WTC11 (cell line): ENCODE measurements around the gene HEXD. TPM values are rescaled to one million over a fixed set of nuclear protein-coding genes. Genes with fewer than 3 reads are reported as not detected.

ENCODE experiments used
- CREB1 ChIP-seq: sonication (generic); formaldehyde crosslinking; IDR thresholded peaks from 2 replicates; pipeline ENCODE4 v1.8.0; 2023; ENCODE audit warnings: mild to moderate bottlenecking, missing genetic modification reagents
- CREM ChIP-seq: sonication (generic); formaldehyde crosslinking; IDR thresholded peaks from 2 replicates; pipeline ENCODE4 v1.8.1; 2022; ENCODE audit warnings: mild to moderate bottlenecking, missing genetic modification reagents, moderate library complexity
- ELF4 ChIP-seq: sonication (generic); formaldehyde crosslinking; IDR thresholded peaks from 2 replicates; pipeline ENCODE4 v1.8.1; 2022; ENCODE audit warnings: low read depth, mild to moderate bottlenecking, moderate library complexity, missing genetic modification reagents
- ESRRA ChIP-seq: sonication (generic); formaldehyde crosslinking; IDR thresholded peaks from 2 replicates; pipeline ENCODE4 v1.8.1; 2022; ENCODE audit warnings: mild to moderate bottlenecking, missing genetic modification reagents, borderline replicate concordance
- ETV6 ChIP-seq: sonication (generic); formaldehyde crosslinking; IDR thresholded peaks from 2 replicates; pipeline ENCODE4 v1.8.1; 2022; ENCODE audit warnings: mild to moderate bottlenecking, missing genetic modification reagents
- FOXP1 ChIP-seq: sonication (generic); formaldehyde crosslinking; IDR thresholded peaks from 2 replicates; pipeline ENCODE4 v1.8.0; 2022; ENCODE audit warnings: missing genetic modification reagents, mild to moderate bottlenecking, moderate library complexity, borderline replicate concordance
- GABPB1 ChIP-seq: sonication (generic); formaldehyde crosslinking; IDR thresholded peaks from 2 replicates; pipeline ENCODE4 v1.8.1; 2023; ENCODE audit warnings: mild to moderate bottlenecking, missing genetic modification reagents
- MYBL2 ChIP-seq: sonication (generic); formaldehyde crosslinking; IDR thresholded peaks from 2 replicates; pipeline ENCODE4 v1.8.1; 2023; ENCODE audit warnings: mild to moderate bottlenecking, moderate library complexity, missing genetic modification reagents
- PRRX2 ChIP-seq: fragments of 250-450 bp; sonication (Bioruptor Pico); IDR thresholded peaks from 2 replicates; pipeline ENCODE4 v1.8.0; 2021; ENCODE audit warnings: mild to moderate bottlenecking
- TEAD4 ChIP-seq: sonication (generic); formaldehyde crosslinking; IDR thresholded peaks from 2 replicates; pipeline ENCODE4 v1.8.0; 2022; ENCODE audit warnings: mild to moderate bottlenecking, missing genetic modification reagents
- ZNF121 ChIP-seq: sonication (generic); formaldehyde crosslinking; IDR thresholded peaks from 2 replicates; pipeline ENCODE4 v1.8.0; 2023; ENCODE audit warnings: missing genetic modification reagents
- total RNA-seq: library from RNA; stranded (reverse); gene quantifications from 3 replicates; pipeline ENCODE4 v1.2.3, GENCODE V29; 2021
- TF ChIP-seq, protein P1 (sequence below): sonication (generic); formaldehyde crosslinking; IDR thresholded peaks from 2 replicates; pipeline ENCODE4 v1.8.1; 2023; ENCODE audit warnings: mild to moderate bottlenecking, moderate library complexity, missing genetic modification reagents
- TF ChIP-seq, protein P2 (sequence below): sonication (generic); formaldehyde crosslinking; IDR thresholded peaks from 2 replicates; pipeline ENCODE4 v1.8.1; 2022; ENCODE audit warnings: missing genetic modification reagents, borderline replicate concordance
- TF ChIP-seq, protein P3 (sequence below): sonication (generic); formaldehyde crosslinking; IDR thresholded peaks from 2 replicates; pipeline ENCODE4 v1.8.1; 2022; ENCODE audit warnings: mild to moderate bottlenecking, missing genetic modification reagents, moderate library complexity, borderline replicate concordance
- TF ChIP-seq, protein P4 (sequence below): sonication (generic); formaldehyde crosslinking; IDR thresholded peaks from 2 replicates; pipeline ENCODE4 v1.8.1; 2022; ENCODE audit warnings: mild to moderate bottlenecking, moderate library complexity, missing genetic modification reagents
- TF ChIP-seq, protein P5 (sequence below): sonication (generic); formaldehyde crosslinking; IDR thresholded peaks from 2 replicates; pipeline ENCODE4 v1.8.0; 2022; ENCODE audit warnings: mild to moderate bottlenecking, missing genetic modification reagents
- TF ChIP-seq, protein P6 (sequence below): sonication (generic); formaldehyde crosslinking; IDR thresholded peaks from 2 replicates; pipeline ENCODE4 v1.8.0; 2023; ENCODE audit warnings: mild to moderate bottlenecking, missing genetic modification reagents
- TF ChIP-seq, protein P7 (sequence below): fragments of 250-450 bp; sonication (Bioruptor Pico); IDR thresholded peaks from 2 replicates; pipeline ENCODE4 v1.9.0; 2021; ENCODE audit warnings: mild to moderate bottlenecking
- TF ChIP-seq, protein P8 (sequence below): sonication (generic); formaldehyde crosslinking; IDR thresholded peaks from 2 replicates; pipeline ENCODE4 v1.8.0; 2023; ENCODE audit warnings: missing genetic modification reagents, mild to moderate bottlenecking, borderline replicate concordance
- TF ChIP-seq, protein P9 (sequence below): sonication (generic); formaldehyde crosslinking; IDR thresholded peaks from 2 replicates; pipeline ENCODE4 v1.8.1; 2022; ENCODE audit warnings: low read depth, mild to moderate bottlenecking, moderate library complexity, missing genetic modification reagents, borderline replicate concordance

The HEXD gene
- total RNA-seq, 1 experiment from 2014 or later, result 36.0 TPM

DNA sequence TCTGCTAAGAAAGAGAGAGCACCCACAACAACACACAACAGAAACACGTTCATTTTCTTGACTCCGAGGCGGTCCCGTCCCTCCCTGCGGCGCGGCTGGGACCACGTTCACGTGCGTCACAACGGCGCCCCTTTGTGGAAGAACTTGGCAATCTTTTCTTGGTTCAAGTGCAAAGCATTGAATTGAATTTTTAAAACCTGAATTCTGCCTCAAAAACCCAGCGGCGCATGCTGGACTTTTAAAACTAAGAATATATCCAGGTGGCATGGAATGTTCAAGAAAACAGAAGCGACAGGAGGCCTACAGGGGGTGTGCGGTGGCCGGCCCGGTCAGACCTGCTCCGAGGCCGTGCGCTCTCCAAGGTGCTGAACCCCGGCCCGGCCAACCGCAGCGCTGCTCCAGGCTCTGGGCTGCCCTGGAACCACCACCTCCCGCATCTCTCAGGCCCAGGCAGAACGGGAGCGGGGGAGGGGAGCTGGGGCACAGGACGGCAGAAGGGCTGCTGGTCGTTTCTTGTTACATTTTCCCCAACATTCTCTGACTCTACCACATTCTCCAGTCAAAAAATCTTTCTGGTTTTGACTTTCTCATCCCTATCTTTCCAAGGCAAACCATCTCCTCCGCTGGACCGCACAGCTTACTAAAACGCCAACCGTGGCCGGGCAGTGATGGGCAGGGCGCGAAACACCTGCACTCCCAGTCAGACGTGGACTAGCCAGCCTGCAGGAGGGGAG lies 3.4 kb upstream of the HEXD start (continued):
- no peak for TF ChIP-seq CREB1 (CRISPR knock-in tag)
- TF ChIP-seq GABPB1 (CRISPR knock-in tag), result peak; percentile 75
- peak; percentile 85 for TF ChIP-seq TEAD4 (CRISPR knock-in tag)
- TF ChIP-seq, protein P1, sequence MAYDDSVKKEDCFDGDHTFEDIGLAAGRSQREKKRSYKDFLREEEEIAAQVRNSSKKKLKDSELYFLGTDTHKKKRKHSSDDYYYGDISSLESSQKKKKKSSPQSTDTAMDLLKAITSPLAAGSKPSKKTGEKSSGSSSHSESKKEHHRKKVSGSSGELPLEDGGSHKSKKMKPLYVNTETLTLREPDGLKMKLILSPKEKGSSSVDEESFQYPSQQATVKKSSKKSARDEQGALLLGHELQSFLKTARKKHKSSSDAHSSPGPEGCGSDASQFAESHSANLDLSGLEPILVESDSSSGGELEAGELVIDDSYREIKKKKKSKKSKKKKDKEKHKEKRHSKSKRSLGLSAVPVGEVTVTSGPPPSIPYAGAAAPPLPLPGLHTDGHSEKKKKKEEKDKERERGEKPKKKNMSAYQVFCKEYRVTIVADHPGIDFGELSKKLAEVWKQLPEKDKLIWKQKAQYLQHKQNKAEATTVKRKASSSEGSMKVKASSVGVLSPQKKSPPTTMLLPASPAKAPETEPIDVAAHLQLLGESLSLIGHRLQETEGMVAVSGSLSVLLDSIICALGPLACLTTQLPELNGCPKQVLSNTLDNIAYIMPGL (CRISPR knock-in tag), result peak; percentile 73; the same call in 1 of the 2 replicates
- peak; percentile 87; the same call in 1 of the 2 replicates for TF ChIP-seq ESRRA
- TF ChIP-seq, protein P2, sequence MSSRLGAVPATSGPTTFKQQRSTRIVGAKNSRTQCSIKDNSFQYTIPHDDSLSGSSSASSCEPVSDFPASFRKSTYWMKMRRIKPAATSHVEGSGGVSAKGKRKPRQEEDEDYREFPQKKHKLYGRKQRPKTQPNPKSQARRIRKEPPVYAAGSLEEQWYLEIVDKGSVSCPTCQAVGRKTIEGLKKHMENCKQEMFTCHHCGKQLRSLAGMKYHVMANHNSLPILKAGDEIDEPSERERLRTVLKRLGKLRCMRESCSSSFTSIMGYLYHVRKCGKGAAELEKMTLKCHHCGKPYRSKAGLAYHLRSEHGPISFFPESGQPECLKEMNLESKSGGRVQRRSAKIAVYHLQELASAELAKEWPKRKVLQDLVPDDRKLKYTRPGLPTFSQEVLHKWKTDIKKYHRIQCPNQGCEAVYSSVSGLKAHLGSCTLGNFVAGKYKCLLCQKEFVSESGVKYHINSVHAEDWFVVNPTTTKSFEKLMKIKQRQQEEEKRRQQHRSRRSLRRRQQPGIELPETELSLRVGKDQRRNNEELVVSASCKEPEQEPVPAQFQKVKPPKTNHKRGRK (CRISPR knock-in tag), result no peak
- TF ChIP-seq, protein P3, sequence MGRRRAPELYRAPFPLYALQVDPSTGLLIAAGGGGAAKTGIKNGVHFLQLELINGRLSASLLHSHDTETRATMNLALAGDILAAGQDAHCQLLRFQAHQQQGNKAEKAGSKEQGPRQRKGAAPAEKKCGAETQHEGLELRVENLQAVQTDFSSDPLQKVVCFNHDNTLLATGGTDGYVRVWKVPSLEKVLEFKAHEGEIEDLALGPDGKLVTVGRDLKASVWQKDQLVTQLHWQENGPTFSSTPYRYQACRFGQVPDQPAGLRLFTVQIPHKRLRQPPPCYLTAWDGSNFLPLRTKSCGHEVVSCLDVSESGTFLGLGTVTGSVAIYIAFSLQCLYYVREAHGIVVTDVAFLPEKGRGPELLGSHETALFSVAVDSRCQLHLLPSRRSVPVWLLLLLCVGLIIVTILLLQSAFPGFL, result peak; percentile 91
- peak; percentile 97 for TF ChIP-seq FOXP1 (CRISPR knock-in tag)
- TF ChIP-seq ELF4, result peak; percentile 72; the same call in 1 of the 2 replicates
- 0 out of 2 replicates have a peak, but pooled peaks have one; percentile 48 for TF ChIP-seq ZNF121 (CRISPR knock-in tag)
- TF ChIP-seq CREM (CRISPR knock-in tag), result peak; percentile 72; the same call in 1 of the 2 replicates
- TF ChIP-seq, protein P4, sequence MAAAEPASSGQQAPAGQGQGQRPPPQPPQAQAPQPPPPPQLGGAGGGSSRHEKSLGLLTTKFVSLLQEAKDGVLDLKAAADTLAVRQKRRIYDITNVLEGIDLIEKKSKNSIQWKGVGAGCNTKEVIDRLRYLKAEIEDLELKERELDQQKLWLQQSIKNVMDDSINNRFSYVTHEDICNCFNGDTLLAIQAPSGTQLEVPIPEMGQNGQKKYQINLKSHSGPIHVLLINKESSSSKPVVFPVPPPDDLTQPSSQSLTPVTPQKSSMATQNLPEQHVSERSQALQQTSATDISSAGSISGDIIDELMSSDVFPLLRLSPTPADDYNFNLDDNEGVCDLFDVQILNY, result no peak
- TF ChIP-seq, protein P5, sequence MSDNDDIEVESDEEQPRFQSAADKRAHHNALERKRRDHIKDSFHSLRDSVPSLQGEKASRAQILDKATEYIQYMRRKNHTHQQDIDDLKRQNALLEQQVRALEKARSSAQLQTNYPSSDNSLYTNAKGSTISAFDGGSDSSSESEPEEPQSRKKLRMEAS (CRISPR knock-in tag), result peak; percentile 62; the same call in 1 of the 2 replicates
- peak; percentile 57; the same call in 1 of the 2 replicates for TF ChIP-seq MYBL2 (CRISPR knock-in tag)
- TF ChIP-seq, protein P6, sequence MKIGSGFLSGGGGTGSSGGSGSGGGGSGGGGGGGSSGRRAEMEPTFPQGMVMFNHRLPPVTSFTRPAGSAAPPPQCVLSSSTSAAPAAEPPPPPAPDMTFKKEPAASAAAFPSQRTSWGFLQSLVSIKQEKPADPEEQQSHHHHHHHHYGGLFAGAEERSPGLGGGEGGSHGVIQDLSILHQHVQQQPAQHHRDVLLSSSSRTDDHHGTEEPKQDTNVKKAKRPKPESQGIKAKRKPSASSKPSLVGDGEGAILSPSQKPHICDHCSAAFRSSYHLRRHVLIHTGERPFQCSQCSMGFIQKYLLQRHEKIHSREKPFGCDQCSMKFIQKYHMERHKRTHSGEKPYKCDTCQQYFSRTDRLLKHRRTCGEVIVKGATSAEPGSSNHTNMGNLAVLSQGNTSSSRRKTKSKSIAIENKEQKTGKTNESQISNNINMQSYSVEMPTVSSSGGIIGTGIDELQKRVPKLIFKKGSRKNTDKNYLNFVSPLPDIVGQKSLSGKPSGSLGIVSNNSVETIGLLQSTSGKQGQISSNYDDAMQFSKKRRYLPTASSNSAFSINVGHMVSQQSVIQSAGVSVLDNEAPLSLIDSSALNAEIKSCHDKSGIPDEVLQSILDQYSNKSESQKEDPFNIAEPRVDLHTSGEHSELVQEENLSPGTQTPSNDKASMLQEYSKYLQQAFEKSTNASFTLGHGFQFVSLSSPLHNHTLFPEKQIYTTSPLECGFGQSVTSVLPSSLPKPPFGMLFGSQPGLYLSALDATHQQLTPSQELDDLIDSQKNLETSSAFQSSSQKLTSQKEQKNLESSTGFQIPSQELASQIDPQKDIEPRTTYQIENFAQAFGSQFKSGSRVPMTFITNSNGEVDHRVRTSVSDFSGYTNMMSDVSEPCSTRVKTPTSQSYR, result peak; percentile 84; the same call in 1 of the 2 replicates
- TF ChIP-seq ETV6 (CRISPR knock-in tag), result peak; percentile 95
- TF ChIP-seq, protein P7, sequence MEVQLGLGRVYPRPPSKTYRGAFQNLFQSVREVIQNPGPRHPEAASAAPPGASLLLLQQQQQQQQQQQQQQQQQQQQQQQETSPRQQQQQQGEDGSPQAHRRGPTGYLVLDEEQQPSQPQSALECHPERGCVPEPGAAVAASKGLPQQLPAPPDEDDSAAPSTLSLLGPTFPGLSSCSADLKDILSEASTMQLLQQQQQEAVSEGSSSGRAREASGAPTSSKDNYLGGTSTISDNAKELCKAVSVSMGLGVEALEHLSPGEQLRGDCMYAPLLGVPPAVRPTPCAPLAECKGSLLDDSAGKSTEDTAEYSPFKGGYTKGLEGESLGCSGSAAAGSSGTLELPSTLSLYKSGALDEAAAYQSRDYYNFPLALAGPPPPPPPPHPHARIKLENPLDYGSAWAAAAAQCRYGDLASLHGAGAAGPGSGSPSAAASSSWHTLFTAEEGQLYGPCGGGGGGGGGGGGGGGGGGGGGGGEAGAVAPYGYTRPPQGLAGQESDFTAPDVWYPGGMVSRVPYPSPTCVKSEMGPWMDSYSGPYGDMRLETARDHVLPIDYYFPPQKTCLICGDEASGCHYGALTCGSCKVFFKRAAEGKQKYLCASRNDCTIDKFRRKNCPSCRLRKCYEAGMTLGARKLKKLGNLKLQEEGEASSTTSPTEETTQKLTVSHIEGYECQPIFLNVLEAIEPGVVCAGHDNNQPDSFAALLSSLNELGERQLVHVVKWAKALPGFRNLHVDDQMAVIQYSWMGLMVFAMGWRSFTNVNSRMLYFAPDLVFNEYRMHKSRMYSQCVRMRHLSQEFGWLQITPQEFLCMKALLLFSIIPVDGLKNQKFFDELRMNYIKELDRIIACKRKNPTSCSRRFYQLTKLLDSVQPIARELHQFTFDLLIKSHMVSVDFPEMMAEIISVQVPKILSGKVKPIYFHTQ (CRISPR knock-in tag), result no peak
- no peak for TF ChIP-seq PRRX2 (CRISPR knock-in tag)
- TF ChIP-seq, protein P8, sequence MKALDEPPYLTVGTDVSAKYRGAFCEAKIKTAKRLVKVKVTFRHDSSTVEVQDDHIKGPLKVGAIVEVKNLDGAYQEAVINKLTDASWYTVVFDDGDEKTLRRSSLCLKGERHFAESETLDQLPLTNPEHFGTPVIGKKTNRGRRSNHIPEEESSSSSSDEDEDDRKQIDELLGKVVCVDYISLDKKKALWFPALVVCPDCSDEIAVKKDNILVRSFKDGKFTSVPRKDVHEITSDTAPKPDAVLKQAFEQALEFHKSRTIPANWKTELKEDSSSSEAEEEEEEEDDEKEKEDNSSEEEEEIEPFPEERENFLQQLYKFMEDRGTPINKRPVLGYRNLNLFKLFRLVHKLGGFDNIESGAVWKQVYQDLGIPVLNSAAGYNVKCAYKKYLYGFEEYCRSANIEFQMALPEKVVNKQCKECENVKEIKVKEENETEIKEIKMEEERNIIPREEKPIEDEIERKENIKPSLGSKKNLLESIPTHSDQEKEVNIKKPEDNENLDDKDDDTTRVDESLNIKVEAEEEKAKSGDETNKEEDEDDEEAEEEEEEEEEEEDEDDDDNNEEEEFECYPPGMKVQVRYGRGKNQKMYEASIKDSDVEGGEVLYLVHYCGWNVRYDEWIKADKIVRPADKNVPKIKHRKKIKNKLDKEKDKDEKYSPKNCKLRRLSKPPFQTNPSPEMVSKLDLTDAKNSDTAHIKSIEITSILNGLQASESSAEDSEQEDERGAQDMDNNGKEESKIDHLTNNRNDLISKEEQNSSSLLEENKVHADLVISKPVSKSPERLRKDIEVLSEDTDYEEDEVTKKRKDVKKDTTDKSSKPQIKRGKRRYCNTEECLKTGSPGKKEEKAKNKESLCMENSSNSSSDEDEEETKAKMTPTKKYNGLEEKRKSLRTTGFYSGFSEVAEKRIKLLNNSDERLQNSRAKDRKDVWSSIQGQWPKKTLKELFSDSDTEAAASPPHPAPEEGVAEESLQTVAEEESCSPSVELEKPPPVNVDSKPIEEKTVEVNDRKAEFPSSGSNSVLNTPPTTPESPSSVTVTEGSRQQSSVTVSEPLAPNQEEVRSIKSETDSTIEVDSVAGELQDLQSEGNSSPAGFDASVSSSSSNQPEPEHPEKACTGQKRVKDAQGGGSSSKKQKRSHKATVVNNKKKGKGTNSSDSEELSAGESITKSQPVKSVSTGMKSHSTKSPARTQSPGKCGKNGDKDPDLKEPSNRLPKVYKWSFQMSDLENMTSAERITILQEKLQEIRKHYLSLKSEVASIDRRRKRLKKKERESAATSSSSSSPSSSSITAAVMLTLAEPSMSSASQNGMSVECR, result peak; percentile 95
- TF ChIP-seq, protein P9, sequence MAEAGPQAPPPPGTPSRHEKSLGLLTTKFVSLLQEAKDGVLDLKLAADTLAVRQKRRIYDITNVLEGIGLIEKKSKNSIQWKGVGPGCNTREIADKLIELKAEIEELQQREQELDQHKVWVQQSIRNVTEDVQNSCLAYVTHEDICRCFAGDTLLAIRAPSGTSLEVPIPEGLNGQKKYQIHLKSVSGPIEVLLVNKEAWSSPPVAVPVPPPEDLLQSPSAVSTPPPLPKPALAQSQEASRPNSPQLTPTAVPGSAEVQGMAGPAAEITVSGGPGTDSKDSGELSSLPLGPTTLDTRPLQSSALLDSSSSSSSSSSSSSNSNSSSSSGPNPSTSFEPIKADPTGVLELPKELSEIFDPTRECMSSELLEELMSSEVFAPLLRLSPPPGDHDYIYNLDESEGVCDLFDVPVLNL (CRISPR knock-in tag), result 0 out of 2 replicates have a peak, but pooled peaks have one; percentile 23
